Pancreas (tissue), 10 donors: ENCODE data around the gene GDPD5. TPM values are rescaled to one million over a fixed set of nuclear protein-coding genes. Genes with fewer than 3 reads are reported as not detected.

Experiments
- ATAC-seq, 4 donors: fragments of 200-7000 bp; cut with Tn5 transposase; one replicate each; pipeline versions ENCODE4 v1.8.0 to v1.9.1; 2020; ENCODE audit warnings: mild to moderate bottlenecking in 4 of 4, moderate library complexity in 4 of 4
- DNase-seq, 6 donors: peaks; one replicate each; pipeline ENCODE4 v3.0.0-alpha.2; 2020
- FAIRE-seq: peaks from 2 replicates; lab custom pipeline; 2012; peaks lifted over from hg19 to GRCh38; lab: Jason Lieb, UNC
- H3K27ac ChIP-seq, 4 donors: fragments of 200-600 bp; sonication (generic); 1 replicate in 3 of 4; 2 replicates in 1 of 4; pipeline versions ENCODE4 v1.5.0 to v1.8.0; 2020
- H3K27me3 ChIP-seq, 4 donors: fragments of 200-600 bp; one replicate each; pipeline ENCODE4 v1.8.0; 2021
- H3K36me3 ChIP-seq, 3 donors: fragments of 200-600 bp; sonication (generic) in 1 of 3; one replicate each; pipeline versions ENCODE4 v1.5.0 to v1.8.0; 2020 to 2021
- H3K4me1 ChIP-seq, 3 donors: fragments of 200-600 bp; one replicate each; pipeline ENCODE4 v1.8.0; 2021
- H3K4me3 ChIP-seq, 4 donors: fragments of 200-600 bp; sonication (generic) in 2 of 4; one replicate each; pipeline versions ENCODE4 v1.5.0 to v1.8.0; 2020 to 2021
- H3K9me3 ChIP-seq, 4 donors: fragments of 200-600 bp; one replicate each; pipeline ENCODE4 v1.8.0; 2021
- CTCF ChIP-seq, 4 donors: fragments of 200-600 bp; sonication (generic) in 3 of 4; IDR thresholded peaks; one replicate each; pipeline versions ENCODE4 v1.5.0 to v1.8.0; 2021; ENCODE audit warnings: antibody characterized with exemption in 4 of 4
- WGBS, 2 donors: extraction: QIAGEN DNeasy Blood & Tissue Kit; methylation state at CpG; one replicate each; pipeline ENCODE4 v1.1.7; 2013; 5-methylcytosine and 5-hydroxymethylcytosine counted together
- intact Hi-C, 3 donors: fragments of 100-400 bp; cut with DNase I; formaldehyde crosslinking; loops; one replicate each; pipeline versions ENCODE4 v1.11.1 to v1.14.2; 2022
- polyA plus RNA-seq, 2 donors: library from polyadenylated mRNA; stranded (reverse); fragments of 200-250 nt; gene quantifications; one replicate each; pipeline ENCODE4 v1.2.3, GENCODE V29; 2013
- total RNA-seq, 6 donors: library from RNA; stranded (reverse); fragmentation: NEBNext Ultra II Directional in 4 of 6; extraction: Animal tissue kit (Norgen Biotek cat#: 25700) in 4 of 6; gene quantifications; one replicate each; pipeline versions ENCODE4 v1.2.1 to v1.2.4, GENCODE V29; 2021 to 2023
- donor health status: healthy with polysubstance abuse.
- donor health status: DM: no; HTN: no; CAD: no; lungs with moderate emphysema.
- donor health status: DM: no; HTN: no; CAD: no.
- donor health status: control.
- donor health status: control.
- donor health status: Bipolar disorder and iron deficiency.
- donor health status: DM: yes; HTN: yes; CAD: no.
- donor health status: DM: no; HTN: no; CAD: no.
- donor health status: DM: no; HTN: no; CAD: no.
- donor health status: DM: yes; HTN: yes; CAD: no.

Gene GDPD5
- total and polyA plus RNA-seq, 8 donors, result 24.3 to 92.9 (median 32.7) TPM

GRCh38 chr11:75532200-75533048, 6.7 kb upstream of the GDPD5 start:
- no peak overlapping the region for H3K4me3 ChIP-seq
- no peaks in the 10 kb centered on the region for H3K36me3 ChIP-seq
- no peak overlapping the region for H3K27ac ChIP-seq
- no peaks in the 10 kb centered on the region for H3K4me1 ChIP-seq
- ATAC-seq (peak; percentile 35 to 96 (median 84)), FAIRE-seq (no peak), DNase-seq (peak in 5 of 6 donors; percentile 27 to 83 (median 64))
- no peaks in the 10 kb centered on the region for H3K9me3 ChIP-seq
- TF ChIP-seq CTCF (IDR thresholded peaks at IDR 0.05), result peak; percentile 66 to 85 (median 80)
- intact Hi-C loops, result loop anchor here (5.0 to 10.0 kb wide), 3 partner anchors 88 to 248 kb away; no protein-coding TSS in a partner anchor
- 39 to 41% methylated on average over 7 of the region's 7 CpGs for WGBS, 2 donors
- H3K27me3 ChIP-seq, result no peaks in the 10 kb centered on the region

GRCh38 chr11:75531325-75531724, 5.6 kb upstream of the GDPD5 start:
- Histone ChIP-seq H3K4me3 (no peak overlapping the region), H3K36me3 (no peaks in the 10 kb centered on the region), H3K27ac (no peak overlapping the region), H3K9me3 (no peaks in the 10 kb centered on the region), H3K27me3 (no peaks in the 10 kb centered on the region), H3K4me1 (no peaks in the 10 kb centered on the region)
- ATAC-seq (no peak), DNase-seq (peak in 1 of 6 donors; percentile 69), FAIRE-seq (no peak)
- TF ChIP-seq CTCF (IDR thresholded peaks at IDR 0.05), result no peak
- intact Hi-C loops, result loop anchor here (2.0 to 10.0 kb wide), 4 partner anchors 85 to 247 kb away; no protein-coding TSS in a partner anchor
- 72 to 82% methylated on average over 4 of the region's 4 CpGs for WGBS, 2 donors

- no peak overlapping the region for H3K27ac ChIP-seq
- FAIRE-seq, result no peak
These were observed 4.8 kb upstream of the GDPD5 start for GRCh38 chr11:75530577-75530976.

DNA sequence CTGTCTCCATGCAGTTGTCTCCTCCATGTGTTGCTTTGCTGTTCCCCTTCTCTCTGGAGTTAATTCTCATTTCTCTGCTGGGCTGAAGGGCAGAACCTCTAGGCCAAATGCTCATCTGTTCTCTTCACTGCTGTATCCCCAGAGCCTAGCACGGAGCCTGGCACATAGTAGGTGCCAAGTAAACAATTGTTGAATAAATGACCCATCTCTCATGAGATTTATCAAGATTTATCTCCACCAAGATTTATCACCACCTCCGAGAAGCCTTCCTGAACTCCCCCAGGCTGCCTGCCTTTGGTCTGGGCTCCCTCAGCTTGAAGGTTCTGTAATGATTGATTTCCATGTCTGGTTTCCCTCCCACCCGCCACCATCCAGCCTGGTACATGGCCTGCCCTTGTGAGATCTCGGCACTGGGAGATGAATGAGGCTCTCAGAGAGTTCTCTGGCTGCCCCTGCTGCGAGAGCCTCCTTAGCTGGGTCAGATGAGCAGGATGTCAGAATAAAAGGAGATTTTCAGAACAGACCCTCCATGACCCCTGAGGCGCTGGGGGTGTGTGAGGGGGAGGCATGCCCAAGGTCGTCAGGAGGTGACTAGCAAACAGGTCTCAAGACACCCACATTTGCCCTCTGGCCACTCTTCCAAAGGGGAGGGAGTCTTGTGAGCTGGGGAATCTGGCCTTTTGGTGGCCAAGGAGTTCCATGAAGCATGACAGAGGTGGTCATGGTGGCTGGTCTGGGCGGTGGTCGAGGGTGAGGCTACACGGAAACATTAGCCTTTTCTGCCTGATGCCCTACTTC, 2.4 kb upstream of the GDPD5 start:
- 61 to 65% methylated on average over 10 of the region's 10 CpGs for WGBS, 2 donors
- H3K27me3 ChIP-seq, result no peaks in the 10 kb centered on the region
- no peak for DNase-seq

More at GRCh38 chr11:75530577-75530976, 4.8 kb upstream of the GDPD5 start:
- intact Hi-C loops, result loop anchor here (2.0 to 10.0 kb wide), 4 partner anchors 84 to 246 kb away; no protein-coding TSS in a partner anchor
- no peak for ATAC-seq
- TF ChIP-seq CTCF (IDR thresholded peaks at IDR 0.05), result no peak
- Histone ChIP-seq H3K27me3 (no peaks in the 10 kb centered on the region), H3K4me1 (no peaks in the 10 kb centered on the region), H3K9me3 (no peaks in the 10 kb centered on the region), H3K4me3 (no peak overlapping the region), H3K36me3 (no peaks in the 10 kb centered on the region)
- DNase-seq, result no peak
- WGBS, 2 donors, result 65 to 85% methylated on average over 3 of the region's 3 CpGs

More for the DNA sequence above, 2.4 kb upstream of the GDPD5 start:
- no peak for TF ChIP-seq CTCF (IDR thresholded peaks at IDR 0.05)
- H3K9me3 ChIP-seq, result no peaks in the 10 kb centered on the region
- no peaks in the 10 kb centered on the region for H3K36me3 ChIP-seq
- no peak overlapping the region for H3K27ac ChIP-seq
- peaks cover 0 to 9% (median 2%) of the 10 kb centered on the region in 3 donors for H3K4me1 ChIP-seq
- intact Hi-C loops, result no loop called here
- ATAC-seq (no peak), FAIRE-seq (no peak)
- no peak overlapping the region for H3K4me3 ChIP-seq
